H9 (cell line): ENCODE results near the gene HMCN1. TPM values are rescaled to one million over a fixed set of nuclear protein-coding genes. Genes with fewer than 3 reads are reported as not detected.

ENCODE experiments used
- DNase-seq: peaks from one replicate; pipeline ENCODE4 v3.0.0-alpha.2; 2017
- H2AFZ ChIP-seq: one replicate; pipeline ENCODE4 v1.6.1; 2013; ENCODE audit warnings: mild to moderate bottlenecking, low read length, control low read depth, moderate library complexity
- H2AK5ac ChIP-seq: 2 replicates; pipeline ENCODE4 v1.6.1; 2013; ENCODE audit warnings: low read length, control low read depth, mixed read lengths; ENCODE audit not compliant: insufficient read length
- H2BK120ac ChIP-seq: one replicate; pipeline ENCODE4 v1.6.1; 2013; ENCODE audit warnings: low read depth, mild to moderate bottlenecking, low read length, control low read depth, inconsistent platforms; ENCODE audit not compliant: poor library complexity, severe bottlenecking
- H2BK12ac ChIP-seq: 2 replicates; pipeline ENCODE4 v1.6.1; 2013; ENCODE audit warnings: low read length, control low read depth, mixed read lengths, low read depth; ENCODE audit not compliant: insufficient read length
- H2BK15ac ChIP-seq: 2 replicates; pipeline ENCODE4 v1.6.1; 2013; ENCODE audit warnings: low read depth, low read length, control low read depth
- H2BK20ac ChIP-seq: one replicate; pipeline ENCODE4 v1.6.1; 2013; ENCODE audit warnings: low read depth, mild to moderate bottlenecking, low read length, control low read depth, inconsistent platforms; ENCODE audit not compliant: poor library complexity, severe bottlenecking
- H2BK5ac ChIP-seq: 2 replicates; pipeline ENCODE4 v1.6.1; 2013; ENCODE audit warnings: low read length, control low read depth, mixed read lengths; ENCODE audit not compliant: insufficient read length
- H3K14ac ChIP-seq: 2 replicates; pipeline ENCODE4 v1.6.1; 2013; ENCODE audit warnings: low read length, control low read depth; ENCODE audit not compliant: insufficient read depth
- H3K18ac ChIP-seq: 2 replicates; pipeline ENCODE4 v1.6.1; 2013; ENCODE audit warnings: low read depth, mild to moderate bottlenecking, mixed read lengths, low read length, control low read depth; ENCODE audit not compliant: insufficient read length
- H3K23ac ChIP-seq: 2 replicates; pipeline ENCODE4 v1.6.1; 2013; ENCODE audit warnings: low read length, control low read depth, mixed read lengths, low read depth; ENCODE audit not compliant: insufficient read length
- H3K23me2 ChIP-seq: 2 replicates; pipeline ENCODE4 v1.6.1; 2013; ENCODE audit warnings: low read depth, mild to moderate bottlenecking, mixed read lengths, low read length, control low read depth; ENCODE audit not compliant: insufficient read length, poor library complexity, severe bottlenecking
- H3K27ac ChIP-seq: 2 replicates; pipeline ENCODE4 v1.5.1; 2013; ENCODE audit warnings: low read length, control low read depth, mixed read lengths, low read depth; ENCODE audit not compliant: insufficient read length
- H3K27me3 ChIP-seq: 2 replicates; pipeline ENCODE4 v1.6.1; 2013; ENCODE audit warnings: low read length, control low read depth, inconsistent platforms; ENCODE audit not compliant: insufficient read depth
- H3K4ac ChIP-seq: 2 replicates; pipeline ENCODE4 v1.6.1; 2013; ENCODE audit warnings: low read depth, mild to moderate bottlenecking, control low read depth, inconsistent platforms, low read length, moderate library complexity
- H3K4me1 ChIP-seq: 2 replicates; pipeline ENCODE4 v1.6.1; 2013; ENCODE audit warnings: low read length, control low read depth, inconsistent platforms; ENCODE audit not compliant: insufficient read depth
- H3K4me2 ChIP-seq: 2 replicates; pipeline ENCODE4 v1.6.1; 2013; ENCODE audit warnings: low read length, control low read depth, mixed read lengths; ENCODE audit not compliant: insufficient read length, insufficient read depth
- H3K56ac ChIP-seq: 2 replicates; pipeline ENCODE4 v1.6.1; 2013; ENCODE audit warnings: low read depth, mild to moderate bottlenecking, mixed read lengths, low read length, control low read depth; ENCODE audit not compliant: insufficient read length
- H3K79me1 ChIP-seq: 2 replicates; pipeline ENCODE4 v1.6.1; 2013; ENCODE audit warnings: low read depth, mild to moderate bottlenecking, moderate library complexity, low read length, control low read depth, inconsistent platforms; ENCODE audit not compliant: insufficient read depth, poor library complexity, severe bottlenecking
- H3K79me2 ChIP-seq: 2 replicates; pipeline ENCODE4 v1.6.1; 2013; ENCODE audit warnings: low read length, control low read depth, inconsistent platforms; ENCODE audit not compliant: insufficient read depth
- H3K9ac ChIP-seq: 2 replicates; pipeline ENCODE4 v1.6.1; 2013; ENCODE audit warnings: low read length, control low read depth, mixed read lengths; ENCODE audit not compliant: insufficient read length; ENCODE audit errors: extremely low read depth
- H3K9me3 ChIP-seq: one replicate; pipeline ENCODE4 v1.6.1; 2013; ENCODE audit warnings: low read depth, low read length, inconsistent platforms; ENCODE audit not compliant: control insufficient read depth
- H3T11ph ChIP-seq: one replicate; pipeline ENCODE4 v1.6.1; 2013; ENCODE audit warnings: mild to moderate bottlenecking, low read length, control low read depth, inconsistent platforms
- H4K20me1 ChIP-seq: one replicate; pipeline ENCODE4 v1.6.1; 2013; ENCODE audit not compliant: control insufficient read depth, insufficient read length, insufficient read depth
- H4K5ac ChIP-seq: 2 replicates; pipeline ENCODE4 v1.6.1; 2013; ENCODE audit warnings: low read depth, mild to moderate bottlenecking, mixed read lengths, low read length, control low read depth; ENCODE audit not compliant: insufficient read length
- H4K8ac ChIP-seq: replicated peaks from 2 replicates; pipeline ENCODE4 v1.6.1; 2013; ENCODE audit warnings: low read length, control low read depth, mixed read lengths, low read depth; ENCODE audit not compliant: insufficient read length
- H4K91ac ChIP-seq: 2 replicates; pipeline ENCODE4 v1.6.1; 2013; ENCODE audit warnings: low read depth, mild to moderate bottlenecking, moderate library complexity, mixed read lengths, low read length, control low read depth; ENCODE audit not compliant: insufficient read length
- H3K27ac Mint-ChIP-seq, 3 experiments: 2 replicates in 2 of 3; 3 replicates in 1 of 3; pipeline ENCODE4 v1.8.0; 2020 to 2021; ENCODE audit warnings: mixed read lengths in 3 of 3, mild to moderate bottlenecking in 1 of 3, moderate library complexity in 1 of 3
- H3K27me3 Mint-ChIP-seq: 2 replicates; pipeline ENCODE4 v1.8.0; 2021; ENCODE audit warnings: low read depth, mild to moderate bottlenecking, moderate library complexity, mixed read lengths
- H3K36me3 Mint-ChIP-seq, 3 experiments: 2 replicates in 2 of 3; 3 replicates in 1 of 3; pipeline ENCODE4 v1.8.0; 2020 to 2021; ENCODE audit warnings: low read depth in 3 of 3, mixed read lengths in 3 of 3; ENCODE audit not compliant: insufficient read depth in 1 of 3
- H3K4me1 Mint-ChIP-seq, 2 experiments: 2 replicates each; pipeline ENCODE4 v1.8.0; 2020; ENCODE audit warnings: mixed read lengths in 2 of 2
- H3K4me3 Mint-ChIP-seq, 2 experiments: 2 replicates in 1 of 2; 3 replicates in 1 of 2; pipeline ENCODE4 v1.8.0; 2020 to 2021; ENCODE audit warnings: mild to moderate bottlenecking in 2 of 2, mixed read lengths in 2 of 2, moderate library complexity in 1 of 2
- H3K9me3 Mint-ChIP-seq, 2 experiments: 2 replicates in 1 of 2; 3 replicates in 1 of 2; pipeline ENCODE4 v1.8.0; 2020; ENCODE audit warnings: mild to moderate bottlenecking in 2 of 2, mixed read lengths in 2 of 2, moderate library complexity in 1 of 2
- WGBS: extraction: QIAGEN DNeasy Blood & Tissue Kit; methylation state at CpG from one replicate; pipeline ENCODE4 v1.1.7; 2013; ENCODE audit warnings: missing lambda C conversion rate, low lambda C conversion rate, mixed read lengths; ENCODE audit not compliant: insufficient read length; ENCODE audit errors: extremely low coverage; 5-methylcytosine and 5-hydroxymethylcytosine counted together
- total RNA-seq: library from RNA; stranded (reverse); gene quantifications from 2 replicates; pipeline ENCODE4 v1.2.1, GENCODE V29; 2021
- TF ChIP-seq, protein P1 (sequence below): fragments of 200-600 bp; sonication (generic); conservative IDR thresholded peaks from 3 replicates; pipeline ENCODE4 v1.8.0; 2021; ENCODE audit warnings: antibody characterized with exemption, mild to moderate bottlenecking

Gene HMCN1
- total RNA-seq, 1 experiment from 2014 or later, result 3.3 TPM

DNA sequence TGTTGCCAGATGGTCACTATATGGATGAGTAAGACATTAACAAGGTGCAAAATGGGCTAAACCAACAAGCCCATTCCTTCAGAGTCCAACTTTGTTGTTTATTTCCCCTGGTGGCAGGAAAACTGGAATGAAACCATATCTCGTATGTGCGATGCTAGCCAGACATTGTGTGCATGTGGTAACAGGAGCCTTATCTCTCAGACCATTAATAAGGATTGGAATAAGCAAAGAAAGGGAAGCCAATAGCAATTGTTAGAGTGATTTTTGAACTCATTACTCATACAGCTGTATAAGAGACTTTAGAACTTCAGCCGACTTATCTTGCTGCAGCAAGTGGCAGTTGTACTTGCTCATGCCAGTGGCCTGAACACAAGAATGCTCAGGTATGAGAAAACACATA is 30.0 kb upstream of the HMCN1 start:
- H3K9me3 Mint-ChIP-seq, result peaks cover 25 to 28% of the 10 kb centered on the region in 2 experiments
- Histone ChIP-seq H4K5ac (no peak overlapping the region), H2BK120ac (no peak overlapping the region), H3K4me1 (0 out of 2 replicates have a peak, but pooled peaks cover 7% of the 10 kb centered on the region), H3K23me2 (no peaks in the 10 kb centered on the region), H3K9me3 (no peaks in the 10 kb centered on the region), H3K27ac (no peak overlapping the region), H3T11ph (no peak overlapping the region), H2BK5ac (no peak overlapping the region), H3K9ac (no peak overlapping the region), H4K91ac (no peak overlapping the region), H3K4ac (no peak overlapping the region), H2AK5ac (no peak overlapping the region), H4K20me1 (no peaks in the 10 kb centered on the region), H3K79me1 (no peaks in the 10 kb centered on the region), H3K18ac (no peak overlapping the region), H4K8ac (no peak overlapping the region), H3K23ac (no peak overlapping the region), H3K4me2 (no peak overlapping the region), H2BK12ac (no peak overlapping the region), H2BK20ac (no peak overlapping the region), H3K14ac (no peak overlapping the region), H2AFZ (no peak overlapping the region), H3K56ac (no peak overlapping the region), H3K79me2 (no peaks in the 10 kb centered on the region), H3K27me3 (peaks cover 3% of the 10 kb centered on the region; the same call in 1 of the 2 replicates), H2BK15ac (no peak overlapping the region)
- peaks cover 9 to 28% (median 15%) of the 10 kb centered on the region in 3 experiments for H3K36me3 Mint-ChIP-seq
- H3K4me3 Mint-ChIP-seq, result no peak overlapping the region
- no peak for DNase-seq
- H3K4me1 Mint-ChIP-seq, result peaks cover 14 to 17% of the 10 kb centered on the region in 2 experiments
- TF ChIP-seq, protein P1, sequence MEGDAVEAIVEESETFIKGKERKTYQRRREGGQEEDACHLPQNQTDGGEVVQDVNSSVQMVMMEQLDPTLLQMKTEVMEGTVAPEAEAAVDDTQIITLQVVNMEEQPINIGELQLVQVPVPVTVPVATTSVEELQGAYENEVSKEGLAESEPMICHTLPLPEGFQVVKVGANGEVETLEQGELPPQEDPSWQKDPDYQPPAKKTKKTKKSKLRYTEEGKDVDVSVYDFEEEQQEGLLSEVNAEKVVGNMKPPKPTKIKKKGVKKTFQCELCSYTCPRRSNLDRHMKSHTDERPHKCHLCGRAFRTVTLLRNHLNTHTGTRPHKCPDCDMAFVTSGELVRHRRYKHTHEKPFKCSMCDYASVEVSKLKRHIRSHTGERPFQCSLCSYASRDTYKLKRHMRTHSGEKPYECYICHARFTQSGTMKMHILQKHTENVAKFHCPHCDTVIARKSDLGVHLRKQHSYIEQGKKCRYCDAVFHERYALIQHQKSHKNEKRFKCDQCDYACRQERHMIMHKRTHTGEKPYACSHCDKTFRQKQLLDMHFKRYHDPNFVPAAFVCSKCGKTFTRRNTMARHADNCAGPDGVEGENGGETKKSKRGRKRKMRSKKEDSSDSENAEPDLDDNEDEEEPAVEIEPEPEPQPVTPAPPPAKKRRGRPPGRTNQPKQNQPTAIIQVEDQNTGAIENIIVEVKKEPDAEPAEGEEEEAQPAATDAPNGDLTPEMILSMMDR, result no peak
- WGBS, result no CpG with 5 or more reads among the region's 3 CpGs
- H3K27me3 Mint-ChIP-seq, result peaks cover 24% of the 10 kb centered on the region
- H3K27ac Mint-ChIP-seq, result no peak overlapping the region
